Astrocyte (in vitro differentiated cells and primary cell): ENCODE data around the gene ARHGAP12. TPM values are rescaled to one million over a fixed set of nuclear protein-coding genes. Genes with fewer than 3 reads are reported as not detected.

Experiments used
- DNase-seq: peaks from one replicate; pipeline ENCODE4 v3.0.0-alpha.2; 2010; ENCODE audit warnings: low read depth
- FAIRE-seq: peaks from 2 replicates; lab custom pipeline; 2011; peaks lifted over from hg19 to GRCh38; lab: Jason Lieb, UNC
- H2AFZ ChIP-seq: 2 replicates; pipeline ENCODE4 v1.6.0; 2012; ENCODE audit warnings: low read depth, low read length, inconsistent platforms
- H3K27ac ChIP-seq: 2 replicates; pipeline ENCODE4 v1.5.1; 2011; ENCODE audit warnings: low read depth, low read length, inconsistent platforms
- H3K27me3 ChIP-seq: 2 replicates; pipeline ENCODE4 v1.6.0; 2011; ENCODE audit warnings: low read length, inconsistent platforms; ENCODE audit not compliant: insufficient read depth
- H3K36me3 ChIP-seq: 2 replicates; pipeline ENCODE4 v1.5.1; 2011; ENCODE audit warnings: low read length, inconsistent platforms; ENCODE audit not compliant: insufficient read depth
- H3K4me1 ChIP-seq: 2 replicates; pipeline ENCODE4 v1.5.1; 2011; ENCODE audit warnings: low read length, inconsistent platforms; ENCODE audit not compliant: insufficient read depth
- H3K4me2 ChIP-seq: 2 replicates; pipeline ENCODE4 v1.6.0; 2012; ENCODE audit warnings: low read length, inconsistent platforms
- H3K4me3 ChIP-seq: 2 replicates; pipeline ENCODE4 v1.5.1; 2011; ENCODE audit warnings: low read depth, mild to moderate bottlenecking, low read length, inconsistent platforms; ENCODE audit not compliant: insufficient read depth
- H3K79me2 ChIP-seq: 2 replicates; pipeline ENCODE4 v1.6.0; 2012; ENCODE audit warnings: mild to moderate bottlenecking, low read length, inconsistent platforms; ENCODE audit not compliant: insufficient read depth
- H3K9ac ChIP-seq: 2 replicates; pipeline ENCODE4 v1.6.0; 2012; ENCODE audit warnings: mild to moderate bottlenecking, low read length, inconsistent platforms
- H3K9me3 ChIP-seq: 2 replicates; pipeline ENCODE4 v1.5.1; 2012; ENCODE audit warnings: low read depth, mild to moderate bottlenecking, low read length, inconsistent platforms; ENCODE audit not compliant: insufficient read depth
- H4K20me1 ChIP-seq: 2 replicates; pipeline ENCODE4 v1.6.0; 2012; ENCODE audit warnings: low read length, inconsistent platforms; ENCODE audit not compliant: insufficient read depth
- H3K27ac Mint-ChIP-seq: one replicate; pipeline ENCODE4 v1.8.0; 2021; ENCODE audit warnings: mild to moderate bottlenecking, mixed read lengths; ENCODE audit not compliant: unreplicated experiment
- H3K27me3 Mint-ChIP-seq: one replicate; pipeline ENCODE4 v1.8.0; 2021; ENCODE audit warnings: low read depth, mixed read lengths; ENCODE audit not compliant: unreplicated experiment
- H3K36me3 Mint-ChIP-seq: one replicate; pipeline ENCODE4 v1.8.0; 2021; ENCODE audit warnings: low read depth, mixed read lengths; ENCODE audit not compliant: unreplicated experiment
- H3K4me1 Mint-ChIP-seq: one replicate; pipeline ENCODE4 v1.8.0; 2021; ENCODE audit warnings: low read depth, mixed read lengths; ENCODE audit not compliant: unreplicated experiment
- H3K4me3 Mint-ChIP-seq: one replicate; pipeline ENCODE4 v1.8.0; 2021; ENCODE audit warnings: mild to moderate bottlenecking, moderate library complexity, mixed read lengths; ENCODE audit not compliant: unreplicated experiment
- H3K9me3 Mint-ChIP-seq: one replicate; pipeline ENCODE4 v1.8.0; 2021; ENCODE audit warnings: mild to moderate bottlenecking, mixed read lengths; ENCODE audit not compliant: unreplicated experiment
- CTCF ChIP-seq: IDR thresholded peaks from 2 replicates; pipeline ENCODE4 v1.5.1; 2011; ENCODE audit warnings: low read depth, mild to moderate bottlenecking, inconsistent platforms, low read length, moderate library complexity; ENCODE audit not compliant: insufficient read depth
- EZH2 ChIP-seq: IDR thresholded peaks from 2 replicates; pipeline ENCODE4 v1.6.1; 2012; ENCODE audit warnings: mild to moderate bottlenecking, low read length, inconsistent platforms; ENCODE audit not compliant: insufficient read depth
- total RNA-seq: library from RNA; stranded (reverse); gene quantifications from 2 replicates; pipeline ENCODE4 v1.2.1, GENCODE V29; 2021

The ARHGAP12 gene
- total RNA-seq, 1 donor from 2014 or later = 24.9 TPM

- Histone ChIP-seq H3K4me1 (peaks cover 17% of the 10 kb centered on the region), H3K27ac (no peak overlapping the region), H3K79me2 (peaks cover 34% of the 10 kb centered on the region), H3K4me2 (peak overlapping the region; percentile 96), H3K9ac (peak overlapping the region; percentile 94), H3K36me3 (no peaks in the 10 kb centered on the region), H3K9me3 (no peaks in the 10 kb centered on the region), H2AFZ (peak overlapping the region; percentile 11), H4K20me1 (peaks cover 23% of the 10 kb centered on the region), H3K4me3 (peak overlapping the region; percentile 78), H3K27me3 (no peaks in the 10 kb centered on the region)
- FAIRE-seq = no peak
- peak overlapping the region; percentile 90 for H3K4me3 Mint-ChIP-seq
- H3K27ac Mint-ChIP-seq = peak overlapping the region; percentile 88
- peaks cover 17% of the 10 kb centered on the region for H3K4me1 Mint-ChIP-seq
- no peaks in the 10 kb centered on the region for H3K27me3 Mint-ChIP-seq
- no peaks in the 10 kb centered on the region for H3K36me3 Mint-ChIP-seq
- DNase-seq = no peak
- no peak for TF ChIP-seq CTCF
- TF ChIP-seq EZH2 = no peak
- H3K9me3 Mint-ChIP-seq = no peaks in the 10 kb centered on the region
Measured at GRCh38 chr10:31930023-31930751, 1.6 kb upstream of the ARHGAP12 start.

- Mint-ChIP-seq H3K4me1 (peaks cover 17% of the 10 kb centered on the region), H3K36me3 (no peaks in the 10 kb centered on the region)
Measured at GRCh38 chr10:31929261-31930022, 811 bp upstream of the ARHGAP12 start.

More at GRCh38 chr10:31929261-31930022, 811 bp upstream of the ARHGAP12 start:
- Histone ChIP-seq H3K9ac (peak overlapping the region; percentile 94), H3K4me1 (peaks cover 17% of the 10 kb centered on the region), H4K20me1 (peaks cover 29% of the 10 kb centered on the region), H3K4me2 (peak overlapping the region; percentile 96), H3K27ac (peak overlapping the region; percentile 88), H3K27me3 (no peaks in the 10 kb centered on the region), H3K9me3 (no peaks in the 10 kb centered on the region), H3K79me2 (peaks cover 41% of the 10 kb centered on the region), H3K4me3 (peak overlapping the region; percentile 78), H3K36me3 (no peaks in the 10 kb centered on the region), H2AFZ (peak overlapping the region; percentile 83)
- Mint-ChIP-seq H3K4me3 (peak overlapping the region; percentile 90), H3K27ac (peak overlapping the region; percentile 88), H3K27me3 (no peaks in the 10 kb centered on the region), H3K9me3 (no peaks in the 10 kb centered on the region)
- no peak for TF ChIP-seq EZH2
- TF ChIP-seq CTCF = no peak
- FAIRE-seq (no peak), DNase-seq (no peak)
